ENCODE results near the gene EFCAB11. TPM values are rescaled to one million over a fixed set of nuclear protein-coding genes. Genes with fewer than 3 reads are reported as not detected.
"Not testable (repeated sequence)": the region's sequence is repeated elsewhere in the genome, so short reads cannot be mapped to it uniquely, and the experiment has no call there.

EFCAB11 gene
- total and polyA plus RNA-seq, 11 donors = 0.79 to 4.6 (median 3.3) TPM

- no peak overlapping the region for H3K4me3 ChIP-seq
- WGBS, 4 donors = 93 to 98% (median 96%) methylated on average over 2 of the region's 2 CpGs
- no peaks in the 10 kb centered on the region for H3K36me3 ChIP-seq
- no peaks in the 10 kb centered on the region for H3K9me3 ChIP-seq
- no peaks in the 10 kb centered on the region for H3K27me3 ChIP-seq
- no peak overlapping the region for H3K27ac ChIP-seq
- no peaks in the 10 kb centered on the region for H3K4me1 ChIP-seq
- no peak for ATAC-seq
- DNase-seq = no peak
- intact Hi-C loops (cut with DNase I) = no loop called here
- TF ChIP-seq POLR2A (IDR thresholded peaks at IDR 0.05) (no peak), CTCF (IDR thresholded peaks at IDR 0.05) (no peak)
Observed at GRCh38 chr14:89884761-89885160, 69.8 kb downstream of the EFCAB11 start.

- no peaks in the 10 kb centered on the region for H3K27me3 ChIP-seq
- 93 to 97% (median 96%) methylated on average over 1 of the region's 1 CpG for WGBS, 4 donors
- ATAC-seq (no peak), DNase-seq (no peak)
- H3K36me3 ChIP-seq = no peaks in the 10 kb centered on the region
- H3K4me3 ChIP-seq = no peak overlapping the region
- TF ChIP-seq POLR2A (IDR thresholded peaks at IDR 0.05) (no peak), CTCF (IDR thresholded peaks at IDR 0.05) (no peak)
- H3K27ac ChIP-seq = no peak overlapping the region
- no peaks in the 10 kb centered on the region for H3K4me1 ChIP-seq
- intact Hi-C loops (cut with DNase I) = no loop called here
- no peaks in the 10 kb centered on the region for H3K9me3 ChIP-seq
Observed at GRCh38 chr14:89881839-89882238, 72.7 kb downstream of the EFCAB11 start.

- H3K9me3 ChIP-seq = peaks cover 0 to 14% (median 0%) of the 10 kb centered on the region in 12 donors
- 85 to 92% (median 89%) methylated on average over 3 of the region's 3 CpGs for WGBS, 4 donors
- intact Hi-C loops (cut with DNase I) = loop anchor here in 1 of 10 donors (10.0 kb wide), 1 partner anchor 239 kb away; no protein-coding TSS in a partner anchor
- DNase-seq, H3K27ac ChIP-seq, H3K27me3 ChIP-seq, H3K36me3 ChIP-seq, H3K4me1 ChIP-seq, ATAC-seq, H3K4me3 ChIP-seq: not testable (repeated sequence)
Observed at GRCh38 chr14:89874091-89874490, 80.4 kb downstream of the EFCAB11 start.

GRCh38 chr14:89870316-89870715, 84.2 kb downstream of the EFCAB11 start:
- no peaks in the 10 kb centered on the region for H3K4me1 ChIP-seq
- DNase-seq = no peak
- H3K4me3 ChIP-seq = no peak overlapping the region
- 90 to 94% (median 90%) methylated on average over 2 of the region's 2 CpGs for WGBS, 4 donors
- H3K9me3 ChIP-seq = peaks cover 0 to 22% (median 1%) of the 10 kb centered on the region in 12 donors
- H3K27me3 ChIP-seq = no peaks in the 10 kb centered on the region
- no peak overlapping the region for H3K27ac ChIP-seq
- TF ChIP-seq CTCF (IDR thresholded peaks at IDR 0.05) = no peak
- no peaks in the 10 kb centered on the region for H3K36me3 ChIP-seq
- ATAC-seq = no peak
- intact Hi-C loops (cut with DNase I) = loop anchor here in 1 of 10 donors (10.0 kb wide), 1 partner anchor 236 kb away; no protein-coding TSS in a partner anchor

- DNase-seq = no peak
- Histone ChIP-seq H3K9me3 (peaks cover 0 to 17% (median 1%) of the 10 kb centered on the region in 12 donors), H3K4me1 (no peaks in the 10 kb centered on the region), H3K36me3 (no peaks in the 10 kb centered on the region), H3K4me3 (no peak overlapping the region), H3K27me3 (no peaks in the 10 kb centered on the region), H3K27ac (no peak overlapping the region)
- intact Hi-C loops (cut with DNase I) = loop anchor here in 1 of 10 donors (10.0 kb wide), 1 partner anchor 235 kb away; no protein-coding TSS in a partner anchor
- WGBS, 4 donors = 82 to 93% (median 85%) methylated on average over 2 of the region's 2 CpGs
- no peak for ATAC-seq
- TF ChIP-seq POLR2A (IDR thresholded peaks at IDR 0.05) = no peak
- no peak for TF ChIP-seq CTCF (IDR thresholded peaks at IDR 0.05)
Observed at GRCh38 chr14:89869606-89870005, 84.9 kb downstream of the EFCAB11 start.
